ENCODE data around the gene RCL1. TPM values are rescaled to one million over a fixed set of nuclear protein-coding genes. Genes with fewer than 3 reads are reported as not detected.
A peak's percentile ranks its signal among the peaks of the same experiment; 100 is the strongest.
"Not testable (repeated sequence)": the region's sequence is repeated elsewhere in the genome, so short reads cannot be mapped to it uniquely, and the experiment has no call there.

RCL1 gene
- total RNA-seq, 1 experiment from 2014 or later = 51.7 TPM

- no peak for DNase-seq (ENCODE audit: low spot score)
Observed at GRCh38 chr9:4879115-4879558, 86.4 kb downstream of the RCL1 start.

GRCh38 chr9:4883326-4883873 is 90.7 kb downstream of the RCL1 start:
- DNase-seq (ENCODE audit: low spot score) = no peak

DNA sequence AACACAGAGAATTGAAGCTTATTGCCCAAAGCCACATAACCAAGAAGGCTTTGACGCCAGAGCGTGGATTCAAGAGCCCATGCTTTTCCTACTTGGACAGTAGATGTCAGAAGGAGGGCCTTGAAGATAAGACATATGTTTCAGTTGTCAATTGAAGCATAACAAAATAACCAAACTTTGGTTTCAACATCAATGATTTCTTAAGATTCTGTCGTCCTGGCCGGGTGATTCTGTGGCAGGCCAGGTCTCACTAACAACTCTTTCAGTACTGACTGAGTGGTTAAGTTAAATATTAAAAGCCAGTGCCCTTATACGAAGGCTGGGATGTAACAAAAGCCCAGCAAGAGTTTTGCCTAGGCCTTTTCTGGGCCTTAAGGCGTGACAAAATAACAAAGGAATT is 94.0 kb downstream of the RCL1 start:
- no peak for DNase-seq (ENCODE audit: low spot score)

DNA sequence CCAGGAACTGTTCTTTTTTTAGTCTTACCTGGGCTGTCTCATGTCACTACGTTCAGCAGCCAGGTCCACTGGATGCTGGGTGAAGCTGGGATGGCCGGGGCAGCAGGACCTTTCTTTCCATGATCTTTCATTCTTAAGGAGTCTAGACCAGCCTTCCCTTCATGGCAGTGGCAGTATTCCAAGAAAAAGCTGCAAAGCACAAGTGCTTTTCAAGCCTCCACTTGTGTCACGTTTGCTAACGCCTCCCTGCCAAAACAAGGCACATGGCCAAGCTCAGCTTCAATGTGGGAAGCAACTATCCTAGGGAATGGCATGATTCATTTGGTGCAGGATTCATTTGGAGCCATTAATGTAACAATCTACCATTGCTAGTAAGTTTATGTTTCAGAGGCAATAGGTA is 94.8 kb downstream of the RCL1 start:
- DNase-seq (ENCODE audit: low spot score) = no peak

- no peak for DNase-seq (ENCODE audit: low spot score)
Observed at GRCh38 chr9:4890242-4890641, 97.5 kb downstream of the RCL1 start.

- no peak for DNase-seq (ENCODE audit: low spot score)
Observed at GRCh38 chr9:4890929-4891328, 98.2 kb downstream of the RCL1 start.

GRCh38 chr9:4891674-4892073 is 98.9 kb downstream of the RCL1 start:
- no peak for DNase-seq (ENCODE audit: low spot score)

GRCh38 chr9:4892501-4893194 is 99.9 kb downstream of the RCL1 start:
- DNase-seq (ENCODE audit: low spot score) = no peak

- no peak for DNase-seq (ENCODE audit: low spot score)
Observed at GRCh38 chr9:4894076-4894475, 101.3 kb downstream of the RCL1 start.

- DNase-seq (ENCODE audit: low spot score) = not testable (repeated sequence)
Observed at GRCh38 chr9:4899853-4900252, 107.1 kb downstream of the RCL1 start.

- peak; percentile 89 for DNase-seq (ENCODE audit: low spot score)
Observed at GRCh38 chr9:4901401-4902134, 108.8 kb downstream of the RCL1 start.

DNA sequence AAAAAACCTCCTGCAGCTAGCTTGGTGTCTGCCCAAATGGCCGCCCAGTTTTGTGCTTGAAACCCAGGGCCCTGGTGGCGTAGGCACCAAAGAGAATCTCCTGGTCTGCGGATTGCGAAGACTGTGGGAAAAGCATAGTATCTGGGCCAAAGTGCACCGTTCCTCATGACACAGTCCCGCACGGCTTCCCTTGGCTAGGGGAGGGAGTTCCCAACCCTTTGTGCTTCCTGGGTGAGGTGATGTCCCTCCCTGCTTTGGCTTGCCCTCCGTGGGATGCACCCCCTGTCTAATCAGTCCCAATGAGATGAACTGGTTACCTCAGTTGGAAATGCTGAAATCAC is 109.4 kb downstream of the RCL1 start:
- no peak for DNase-seq (ENCODE audit: low spot score)

- DNase-seq (ENCODE audit: low spot score) = peak; percentile 22
Observed at GRCh38 chr9:4904322-4905134, 111.8 kb downstream of the RCL1 start.

DNA sequence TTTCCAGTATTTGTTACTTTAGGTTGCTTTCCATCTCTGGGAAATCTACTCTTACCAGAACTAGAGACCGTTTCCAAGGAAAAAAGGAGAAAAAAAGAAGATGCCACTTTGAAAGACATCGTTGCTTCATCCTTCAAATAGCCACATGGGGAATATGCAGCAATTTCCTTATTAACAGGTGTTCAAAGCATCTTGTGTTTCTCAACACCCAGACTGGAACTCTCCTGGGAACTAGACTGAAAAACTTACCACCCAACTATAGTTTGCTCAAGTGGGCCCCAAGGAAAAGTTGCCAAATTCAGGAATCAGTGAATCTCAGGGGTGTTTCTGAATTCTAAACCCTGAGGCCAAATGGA is 112.4 kb downstream of the RCL1 start:
- no peak for DNase-seq (ENCODE audit: low spot score)

Small RNA genes lying within 50 kb of the gene (small RNA-seq; reads per million reads assigned to genes)
- gene AL158147.1 = not detected
- gene MIR101-2 = not detected

Other genes with a start within 250 kb of the RCL1 start
- 12.7 and 13.5 TPM in 2 replicates for gene PLPP6, start 130.7 kb upstream of the RCL1 start, total RNA-seq (2014; rRNA removed; shearing (Covaris generic))
- 6.3 and 9.3 TPM in 2 replicates for gene SPATA6L, start 126.5 kb upstream of the RCL1 start, total RNA-seq (2014; rRNA removed; shearing (Covaris generic))
- gene CDC37L1, start 113.4 kb upstream of the RCL1 start, total RNA-seq (2014; rRNA removed; shearing (Covaris generic)) = 9.4 and 12.8 TPM in 2 replicates
- 114 TPM in 2 replicates for gene AK3, start 51.7 kb upstream of the RCL1 start, total RNA-seq (2014; rRNA removed; shearing (Covaris generic))
- gene JAK2, start 192.3 kb downstream of the RCL1 start, total RNA-seq (2014; rRNA removed; shearing (Covaris generic)) = 0.47 and 1.3 TPM in 2 replicates